DMS153 treated with DMSO at 0.1 percent for 48 hours (cell line): ENCODE results near the gene AFF1.
A peak's percentile ranks its signal among the peaks of the same experiment; 100 is the strongest.

Source experiments
- DNase-seq: peaks from one replicate; lab custom pipeline; 2025; ENCODE audit not compliant: unreplicated experiment; lab: John Stamatoyannopoulos, UW

AFF1 gene

GRCh38 chr4:86934771-86935565 lies at the start of gene AFF1:
Gene AFF1, plus strand, starts transcription at chr4:86935011. Its CDS starts 13,523 bp downstream, at chr4:86948534.
- DNase-seq = peak; percentile 88

GRCh38 chr4:86890790-86891189 lies 44.0 kb upstream of the AFF1 start:
- DNase-seq = no peak

GRCh38 chr4:86891762-86892635 lies 42.8 kb upstream of the AFF1 start, which contains the start of gene C4orf36:
Gene C4orf36, minus strand, starts transcription at chr4:86892422. Its CDS starts 902 bp downstream, at chr4:86891520.
- peak; percentile 54 for DNase-seq

- DNase-seq = no peak
These were observed 42.2 kb upstream of the AFF1 start for GRCh38 chr4:86892636-86892960.

GRCh38 chr4:86893136-86893535 lies 41.7 kb upstream of the AFF1 start:
- no peak for DNase-seq

- DNase-seq = no peak
These were observed 40.4 kb upstream of the AFF1 start for GRCh38 chr4:86894455-86894854.

GRCh38 chr4:86895692-86896488 lies 38.9 kb upstream of the AFF1 start:
- peak; percentile 75 for DNase-seq

- DNase-seq = no peak
These were observed 38.2 kb upstream of the AFF1 start for GRCh38 chr4:86896596-86896995.

- no peak for DNase-seq
These were observed 36.2 kb upstream of the AFF1 start for GRCh38 chr4:86898562-86898961.

- no peak for DNase-seq
These were observed 32.9 kb upstream of the AFF1 start for GRCh38 chr4:86901864-86902263.

- no peak for DNase-seq
These were observed 26.6 kb upstream of the AFF1 start for GRCh38 chr4:86908251-86908657.

- no peak for DNase-seq
These were observed 25.1 kb upstream of the AFF1 start for GRCh38 chr4:86909546-86910295.

- no peak for DNase-seq
These were observed 24.4 kb upstream of the AFF1 start for GRCh38 chr4:86910369-86910768.

- DNase-seq = no peak
These were observed 23.8 kb upstream of the AFF1 start for GRCh38 chr4:86910820-86911684.

- no peak for DNase-seq
These were observed 18.4 kb upstream of the AFF1 start for GRCh38 chr4:86916392-86916791.

- DNase-seq = no peak
These were observed 17.4 kb upstream of the AFF1 start for GRCh38 chr4:86917212-86918039.

GRCh38 chr4:86918539-86919072 lies 16.2 kb upstream of the AFF1 start:
- no peak for DNase-seq

GRCh38 chr4:86919561-86920223 lies 15.1 kb upstream of the AFF1 start:
- no peak for DNase-seq
